HL-60/S4 treated with phorbol 12-myristate 13-acetate at 8.2 ng/mL for 4 days and 3 days (cell line): ENCODE measurements around the gene IDNK.

Experiments
- in situ Hi-C: fragments of 300-500 bp; cut with MboI; formaldehyde crosslinking; loops from 2 replicates; pipeline ENCODE4 v1.15.0; 2022; ENCODE audit warnings: low sequenced_read_pairs

IDNK gene

DNA sequence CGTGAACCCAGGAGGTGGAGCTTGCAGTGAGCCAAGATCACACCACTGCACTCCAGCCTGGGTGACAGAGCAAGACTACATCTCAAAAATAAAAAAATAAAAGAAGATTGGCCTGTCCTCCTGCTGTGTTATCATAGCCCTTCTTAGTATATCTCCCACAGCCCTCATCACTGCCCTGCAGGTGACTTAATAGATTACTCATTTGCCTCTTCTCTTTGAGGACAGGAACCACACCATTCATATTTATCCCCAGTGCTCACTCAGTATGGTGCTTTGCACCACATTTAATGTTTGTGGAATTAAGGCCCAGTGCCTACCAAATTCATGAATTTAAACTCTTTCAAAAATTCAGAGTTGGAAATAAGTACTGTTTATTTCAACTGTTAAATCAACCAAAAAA lies 10.3 kb downstream of the IDNK start:
- in situ Hi-C loops = no loop called here

GRCh38 chr9:83633676-83634075 lies 10.7 kb downstream of the IDNK start:
- in situ Hi-C loops = no loop called here

- in situ Hi-C loops = no loop called here
Measured at GRCh38 chr9:83636813-83637212, 13.9 kb downstream of the IDNK start.

DNA sequence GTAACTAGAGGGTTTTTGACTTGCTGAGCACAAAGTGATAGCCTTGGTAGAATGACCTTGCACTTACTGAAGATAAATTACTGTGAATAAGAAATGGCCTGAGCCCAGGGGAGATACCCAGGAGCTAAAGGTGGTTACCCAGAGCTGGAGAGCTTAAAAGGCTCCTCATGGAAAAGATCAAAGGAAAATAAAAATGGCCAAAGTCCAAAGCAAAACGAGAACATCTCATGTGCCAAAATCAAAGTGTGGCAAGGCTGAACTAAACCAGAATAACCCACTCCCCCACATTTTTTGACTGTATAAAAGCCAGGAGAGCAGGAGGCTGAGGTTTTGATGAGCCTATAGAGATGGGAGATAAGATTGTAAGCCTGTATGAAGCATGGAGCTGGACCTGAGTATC lies 14.4 kb downstream of the IDNK start:
- in situ Hi-C loops = no loop called here

- in situ Hi-C loops = no loop called here
Measured at GRCh38 chr9:83639266-83639665, 16.3 kb downstream of the IDNK start.

- in situ Hi-C loops = no loop called here
Measured at GRCh38 chr9:83642793-83643192, 19.9 kb downstream of the IDNK start.

DNA sequence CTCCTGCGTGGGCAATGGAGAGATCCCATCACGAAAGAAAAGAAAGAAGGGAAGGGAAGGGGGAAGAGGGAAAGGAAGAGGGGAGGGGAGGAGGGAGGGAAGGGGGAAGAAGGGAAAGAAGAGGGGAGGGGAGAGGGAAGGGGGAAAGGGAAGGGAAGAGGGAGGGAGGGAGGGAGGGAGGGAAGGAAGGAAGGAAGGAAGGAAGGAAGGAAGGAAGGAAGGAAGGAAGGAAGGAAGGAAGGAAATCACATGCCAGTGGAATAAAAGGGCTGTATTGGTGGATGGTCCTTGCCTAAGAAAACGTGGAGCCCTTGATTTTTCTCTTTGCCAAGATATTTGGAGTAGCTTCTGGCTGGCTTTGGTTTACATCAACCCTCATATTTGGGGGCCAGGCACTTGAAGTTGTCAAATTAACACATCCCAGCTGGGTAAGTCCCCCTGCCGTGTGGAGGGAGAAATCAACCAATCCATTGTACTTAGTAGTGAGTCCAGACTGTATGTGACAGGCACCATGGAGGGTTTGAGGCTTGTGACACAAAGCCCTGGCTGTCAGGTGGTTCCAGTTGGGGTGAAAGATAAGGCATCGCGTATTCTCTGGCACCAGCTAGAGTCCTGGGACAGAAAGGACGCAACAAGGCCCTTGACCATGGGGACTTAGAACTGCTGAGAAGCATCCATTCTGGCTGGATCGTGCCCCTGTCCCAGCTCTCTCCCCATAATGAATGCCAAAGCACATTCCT lies 23.7 kb downstream of the IDNK start:
- in situ Hi-C loops = no loop called here

DNA sequence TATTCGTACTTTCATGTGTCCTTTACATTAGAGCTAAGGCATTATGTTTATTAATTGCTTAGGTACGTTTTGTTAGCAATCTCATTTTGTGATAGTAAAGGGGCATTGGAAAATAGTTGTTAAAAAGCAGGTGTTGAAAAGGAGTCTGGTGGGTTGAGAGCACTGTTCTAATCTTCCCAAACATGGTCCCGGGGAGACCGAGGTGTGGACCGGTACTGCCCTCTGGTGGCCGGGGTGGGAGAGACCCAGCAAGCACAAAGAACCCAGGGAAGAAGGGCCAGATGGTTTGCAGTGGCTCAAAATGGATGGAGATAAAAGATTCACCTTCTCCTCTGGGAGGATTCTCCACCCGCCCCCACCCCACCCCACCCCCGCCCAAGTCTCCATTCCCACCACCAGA lies 26.1 kb downstream of the IDNK start:
- in situ Hi-C loops = no loop called here

- in situ Hi-C loops = no loop called here
Measured at GRCh38 chr9:83649515-83649914, 26.6 kb downstream of the IDNK start.

- in situ Hi-C loops = no loop called here
Measured at GRCh38 chr9:83651558-83651957, 28.6 kb downstream of the IDNK start.

- in situ Hi-C loops = no loop called here
Measured at GRCh38 chr9:83652433-83652832, 29.5 kb downstream of the IDNK start.

GRCh38 chr9:83655433-83655832 lies 32.5 kb downstream of the IDNK start:
- in situ Hi-C loops = no loop called here

- in situ Hi-C loops = no loop called here
Measured at GRCh38 chr9:83656032-83656680, 33.2 kb downstream of the IDNK start.

DNA sequence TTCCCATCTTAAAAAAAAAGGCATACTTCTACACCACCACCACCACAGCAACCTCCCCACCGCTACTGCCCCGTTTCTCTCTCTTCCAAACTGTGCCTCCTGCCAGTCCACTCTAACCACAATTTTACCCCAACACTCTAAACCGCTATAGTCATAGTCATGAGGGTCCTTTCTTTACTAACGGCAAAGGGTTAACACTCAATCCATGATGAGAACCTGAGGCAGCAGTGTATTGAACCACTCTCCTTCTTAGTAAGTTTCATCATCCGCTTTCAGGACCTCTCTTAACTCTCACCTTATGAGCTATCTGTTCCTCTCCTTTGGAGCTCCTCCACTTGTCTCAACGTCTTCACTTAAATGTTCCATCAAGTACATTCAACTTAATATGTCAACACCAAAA lies 34.0 kb downstream of the IDNK start:
- in situ Hi-C loops = no loop called here

- in situ Hi-C loops = no loop called here
Measured at GRCh38 chr9:83662933-83663332, 40.0 kb downstream of the IDNK start.

DNA sequence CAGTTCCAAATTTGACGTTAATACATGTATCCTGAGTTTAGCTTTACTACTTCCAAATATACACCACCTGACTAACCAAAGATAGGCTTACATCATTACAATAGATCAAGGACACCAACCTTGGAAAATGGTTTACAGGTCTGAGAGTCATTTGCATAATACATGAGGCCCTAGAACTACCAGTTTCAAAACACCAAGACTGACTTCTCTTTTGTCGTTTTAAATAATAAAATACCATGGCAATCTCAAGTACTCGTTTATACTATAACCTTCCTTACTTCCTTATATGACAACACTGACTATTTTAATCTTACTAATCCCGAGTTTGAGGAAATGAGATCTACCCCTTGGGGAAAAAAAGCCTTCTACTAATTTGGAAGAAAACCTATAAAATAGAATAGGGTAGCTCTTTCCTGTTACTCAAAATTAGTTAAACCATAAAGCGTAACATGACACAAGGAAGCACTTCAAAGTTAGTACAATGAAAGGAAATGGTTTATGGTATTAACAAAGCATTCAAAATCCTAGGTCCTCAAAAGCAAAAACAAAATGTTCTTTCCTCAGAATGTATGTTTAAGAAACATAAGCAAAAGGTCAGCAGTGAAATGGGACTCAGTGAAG lies 42.7 kb downstream of the IDNK start:
- in situ Hi-C loops = no loop called here

GRCh38 chr9:83669067-83669466 lies 46.1 kb downstream of the IDNK start:
- in situ Hi-C loops = no loop called here

- in situ Hi-C loops = no loop called here
Measured at GRCh38 chr9:83670381-83670780, 47.4 kb downstream of the IDNK start.

DNA sequence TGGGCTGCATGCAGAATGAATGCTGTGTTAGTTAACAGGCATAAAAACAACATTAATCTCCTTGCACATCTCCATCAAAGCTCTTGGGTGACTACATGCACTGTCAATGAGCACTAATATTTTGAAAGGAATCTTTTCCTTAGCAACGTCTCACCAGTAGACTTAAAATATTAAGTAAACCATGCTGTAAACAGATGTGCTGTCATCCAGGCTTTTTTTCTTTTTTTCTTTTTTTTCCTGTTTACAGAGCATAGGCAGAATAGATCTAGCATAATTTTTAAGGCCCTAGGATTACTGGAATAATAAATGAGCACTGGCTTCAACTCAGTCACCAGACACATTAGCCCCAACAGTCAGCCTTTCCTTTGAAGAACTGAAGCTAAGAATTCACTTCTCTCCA lies 48.5 kb downstream of the IDNK start:
- in situ Hi-C loops = no loop called here

- in situ Hi-C loops = no loop called here
Measured at GRCh38 chr9:83675466-83675865, 52.5 kb downstream of the IDNK start.

- in situ Hi-C loops = no loop called here
Measured at GRCh38 chr9:83677596-83677995, 54.7 kb downstream of the IDNK start.

GRCh38 chr9:83680233-83680632 lies 57.3 kb downstream of the IDNK start:
- in situ Hi-C loops = no loop called here
